MG63 (cell line): ENCODE measurements around the gene SSTR3. TPM values are rescaled to one million over a fixed set of nuclear protein-coding genes. Genes with fewer than 3 reads are reported as not detected.

Experiments used
- DNase-seq: peaks from one replicate; pipeline ENCODE4 v3.0.0-alpha.2; 2020
- H3K27me3 ChIP-seq: fragments of 250-450 bp; sonication (Bioruptor Pico); 2 replicates; pipeline ENCODE4 v1.5.1; 2020; ENCODE audit warnings: mild to moderate bottlenecking, moderate library complexity
- H3K36me3 ChIP-seq: fragments of 250-450 bp; sonication (Bioruptor Pico); 2 replicates; pipeline ENCODE4 v1.5.1; 2020; ENCODE audit warnings: mild to moderate bottlenecking, moderate library complexity
- H3K4me3 ChIP-seq: fragments of 250-450 bp; sonication (Bioruptor Pico); 2 replicates; pipeline ENCODE4 v1.5.1; 2020; ENCODE audit warnings: mild to moderate bottlenecking, moderate library complexity
- H3K9me3 ChIP-seq: fragments of 250-450 bp; sonication (Bioruptor Pico); 2 replicates; pipeline ENCODE4 v1.5.1; 2020; ENCODE audit warnings: mild to moderate bottlenecking, moderate library complexity
- total RNA-seq: library from RNA; depleted of rRNA; stranded (reverse); fragments of >200 nt; shearing (Covaris generic); gene quantifications from 2 replicates; pipeline ENCODE4 v1.2.3, GENCODE V29; 2014; ENCODE audit warnings: low replicate concordance

Gene SSTR3
- total RNA-seq, 1 experiment from 2014 or later: not detected

GRCh38 chr22:37194750-37195149, 17.5 kb downstream of the SSTR3 start:
- no peaks in the 10 kb centered on the region for H3K27me3 ChIP-seq
- H3K9me3 ChIP-seq: no peaks in the 10 kb centered on the region
- no peak overlapping the region for H3K4me3 ChIP-seq
- DNase-seq: no peak
- H3K36me3 ChIP-seq: no peaks in the 10 kb centered on the region

- DNase-seq: no peak
- no peaks in the 10 kb centered on the region for H3K27me3 ChIP-seq
- no peak overlapping the region for H3K4me3 ChIP-seq
- no peaks in the 10 kb centered on the region for H3K9me3 ChIP-seq
- no peaks in the 10 kb centered on the region for H3K36me3 ChIP-seq
Measured at GRCh38 chr22:37193629-37194191, 18.6 kb downstream of the SSTR3 start.

- Histone ChIP-seq H3K4me3 (no peak overlapping the region), H3K36me3 (no peaks in the 10 kb centered on the region), H3K27me3 (no peaks in the 10 kb centered on the region), H3K9me3 (no peaks in the 10 kb centered on the region)
- no peak for DNase-seq
Measured at GRCh38 chr22:37192741-37193140, 19.5 kb downstream of the SSTR3 start.

- Histone ChIP-seq H3K36me3 (no peaks in the 10 kb centered on the region), H3K27me3 (no peaks in the 10 kb centered on the region)
Measured at GRCh38 chr22:37192204-37192603, 20.1 kb downstream of the SSTR3 start.

GRCh38 chr22:37190262-37190780, 22.0 kb downstream of the SSTR3 start:
- DNase-seq: no peak
- Histone ChIP-seq H3K27me3 (no peaks in the 10 kb centered on the region), H3K36me3 (no peaks in the 10 kb centered on the region), H3K9me3 (no peaks in the 10 kb centered on the region), H3K4me3 (no peak overlapping the region)

More at GRCh38 chr22:37192204-37192603, 20.1 kb downstream of the SSTR3 start:
- H3K4me3 ChIP-seq: no peak overlapping the region
- no peak for DNase-seq
- no peaks in the 10 kb centered on the region for H3K9me3 ChIP-seq

GRCh38 chr22:37188901-37189466, 23.3 kb downstream of the SSTR3 start:
- H3K9me3 ChIP-seq: no peaks in the 10 kb centered on the region
- no peaks in the 10 kb centered on the region for H3K27me3 ChIP-seq
- DNase-seq: no peak
- no peaks in the 10 kb centered on the region for H3K36me3 ChIP-seq
- H3K4me3 ChIP-seq: no peak overlapping the region

- H3K9me3 ChIP-seq: no peaks in the 10 kb centered on the region
- DNase-seq: peak; percentile 26
- H3K36me3 ChIP-seq: no peaks in the 10 kb centered on the region
- H3K4me3 ChIP-seq: peak within 1 kb of the TSS; percentile 23
- no peaks in the 10 kb centered on the region for H3K27me3 ChIP-seq
Measured at GRCh38 chr22:37187891-37188761, 24.2 kb downstream of the SSTR3 start, which contains the start of gene C1QTNF6. C1QTNF6 (minus strand) TSS chr22:37188247; CDS start chr22:37188213, 34 bp downstream.

- peak; percentile 37 for DNase-seq
- Histone ChIP-seq H3K9me3 (no peaks in the 10 kb centered on the region), H3K4me3 (peak overlapping the region; percentile 23), H3K27me3 (no peaks in the 10 kb centered on the region), H3K36me3 (no peaks in the 10 kb centered on the region)
Measured at GRCh38 chr22:37187552-37187890, 24.8 kb downstream of the SSTR3 start.

- Histone ChIP-seq H3K9me3 (no peaks in the 10 kb centered on the region), H3K4me3 (no peak overlapping the region; the same call in 1 of the 2 replicates), H3K27me3 (no peaks in the 10 kb centered on the region), H3K36me3 (no peaks in the 10 kb centered on the region)
- DNase-seq: no peak
Measured at GRCh38 chr22:37186997-37187522, 25.2 kb downstream of the SSTR3 start.

- no peaks in the 10 kb centered on the region for H3K36me3 ChIP-seq
- H3K4me3 ChIP-seq: no peak overlapping the region
- H3K9me3 ChIP-seq: no peaks in the 10 kb centered on the region
- no peak for DNase-seq
- H3K27me3 ChIP-seq: no peaks in the 10 kb centered on the region
Measured at GRCh38 chr22:37186228-37186996, 25.9 kb downstream of the SSTR3 start.

- Histone ChIP-seq H3K36me3 (no peaks in the 10 kb centered on the region), H3K4me3 (no peak overlapping the region), H3K27me3 (no peaks in the 10 kb centered on the region), H3K9me3 (no peaks in the 10 kb centered on the region)
- no peak for DNase-seq
Measured at GRCh38 chr22:37185646-37186227, 26.5 kb downstream of the SSTR3 start.

GRCh38 chr22:37184816-37185541, 27.3 kb downstream of the SSTR3 start:
- DNase-seq: no peak
- H3K36me3 ChIP-seq: no peaks in the 10 kb centered on the region
- H3K27me3 ChIP-seq: no peaks in the 10 kb centered on the region
- H3K9me3 ChIP-seq: no peaks in the 10 kb centered on the region
- H3K4me3 ChIP-seq: no peak overlapping the region

GRCh38 chr22:37184380-37184755, 27.9 kb downstream of the SSTR3 start:
- H3K4me3 ChIP-seq: no peak overlapping the region
- H3K36me3 ChIP-seq: no peaks in the 10 kb centered on the region
- H3K9me3 ChIP-seq: no peaks in the 10 kb centered on the region
- no peaks in the 10 kb centered on the region for H3K27me3 ChIP-seq
- no peak for DNase-seq

GRCh38 chr22:37183432-37184379, 28.6 kb downstream of the SSTR3 start:
- Histone ChIP-seq H3K9me3 (no peaks in the 10 kb centered on the region), H3K36me3 (no peaks in the 10 kb centered on the region), H3K27me3 (no peaks in the 10 kb centered on the region), H3K4me3 (no peak overlapping the region)
- no peak for DNase-seq

- DNase-seq: no peak
- Histone ChIP-seq H3K4me3 (no peak overlapping the region), H3K36me3 (no peaks in the 10 kb centered on the region), H3K27me3 (no peaks in the 10 kb centered on the region), H3K9me3 (no peaks in the 10 kb centered on the region)
Measured at GRCh38 chr22:37182949-37183245, 29.4 kb downstream of the SSTR3 start.
